Adrenal gland (tissue), 12 donors: ENCODE data around the gene ERN1. TPM values are rescaled to one million over a fixed set of nuclear protein-coding genes. Genes with fewer than 3 reads are reported as not detected.

ENCODE experiments used
- DNase-seq, 7 donors: peaks; one replicate each; pipeline ENCODE4 v3.0.0-alpha.2; 2019 to 2020
- H3K27ac ChIP-seq, 5 donors: fragments of 200-600 bp; sonication (generic) in 4 of 5; 1 replicate in 3 of 5; 2 replicates in 2 of 5; pipeline versions ENCODE4 v1.5.1 to v1.8.0; 2016 to 2020; ENCODE audit warnings: mild to moderate bottlenecking in 1 of 5
- H3K27me3 ChIP-seq: fragments of 200-600 bp; 2 replicates; pipeline ENCODE4 v1.8.0; 2021
- H3K36me3 ChIP-seq, 2 donors: fragments of 200-600 bp; replicated peaks in 1 of 2; 1 replicate in 1 of 2; 2 replicates in 1 of 2; pipeline versions ENCODE4 v1.5.1 to v1.8.0; 2018 to 2022
- H3K4me1 ChIP-seq, 2 donors: fragments of 200-600 bp; replicated peaks in 1 of 2; 1 replicate in 1 of 2; 2 replicates in 1 of 2; pipeline versions ENCODE4 v1.5.1 to v1.8.0; 2018 to 2021
- H3K4me3 ChIP-seq, 4 donors: fragments of 200-600 bp; sonication (generic) in 3 of 4; one replicate each; pipeline ENCODE4 v1.5.1; 2016 to 2018
- H3K9me3 ChIP-seq, 3 donors: fragments of 200-600 bp; sonication (generic) in 1 of 3; replicated peaks in 1 of 3; 1 replicate in 2 of 3; 2 replicates in 1 of 3; pipeline versions ENCODE4 v1.5.1 to v1.8.0; 2016 to 2021
- CTCF ChIP-seq, 6 experiments: fragments of 450-650 bp in 4 of 6; fragments of 200-600 bp in 2 of 6; sonication (generic) in 1 of 6; IDR thresholded peaks; 1 replicate in 5 of 6; 2 replicates in 1 of 6; pipeline versions ENCODE4 v1.5.1 to v1.8.0; 2016 to 2021; ENCODE audit warnings: antibody characterized with exemption in 6 of 6, mild to moderate bottlenecking in 2 of 6, moderate library complexity in 1 of 6
- POLR2A ChIP-seq, 2 donors: fragments of 450-650 bp; IDR thresholded peaks; one replicate each; pipeline ENCODE4 v1.6.1; 2017; ENCODE audit warnings: antibody characterized with exemption in 2 of 2, mild to moderate bottlenecking in 2 of 2, moderate library complexity in 1 of 2
- WGBS, 4 donors: extraction: QIAGEN DNeasy Blood & Tissue Kit in 2 of 4; methylation state at CpG; one replicate each; pipeline versions ENCODE4 v1.1.5 to v1.1.7; 2013 to 2017; 5-methylcytosine and 5-hydroxymethylcytosine counted together
- intact Hi-C, 2 donors: fragments of 100-400 bp; cut with DNase I; formaldehyde crosslinking; loops; one replicate each; pipeline versions ENCODE4 v1.14.1 to v1.15.0; 2022 to 2023
- polyA plus RNA-seq, 3 donors: library from polyadenylated mRNA; stranded (reverse); fragments of 200-250 nt in 2 of 3; fragments of 350-450 nt in 1 of 3; fragmentation: Illumina TruSeq in 1 of 3; extraction: RNeasy Lipid Tissue Mini Kit (QIAGEN cat#74804) in 1 of 3; gene quantifications; one replicate each; pipeline ENCODE4 v1.2.3, GENCODE V29; 2013 to 2014
- total RNA-seq, 9 donors: library from RNA; depleted of rRNA in 4 of 9; stranded (reverse); fragments of >200 nt in 4 of 9; fragments of 120-200 nt in 1 of 9; fragmentation: NEBNext Ultra II Directional in 1 of 9; extraction: Animal tissue kit (Norgen Biotek cat#: 25700) in 1 of 9; gene quantifications; one replicate each; pipeline versions ENCODE4 v1.1.0 to v1.2.4, GENCODE V29; 2013 to 2023
- donor health status: healthy with polysubstance abuse.
- donor health status: Bipolar disorder and iron deficiency.
- donor health status: DM: yes; HTN: yes; CAD: no.
- donor health status: DM: no; HTN: no; CAD: no.
- donor health status: DM: no; HTN: no; CAD: no.
- donor health status: DM: yes; HTN: yes; CAD: no.

Gene ERN1
- total and polyA plus RNA-seq, 12 donors = 31.9 to 205 (median 63.1) TPM

DNA sequence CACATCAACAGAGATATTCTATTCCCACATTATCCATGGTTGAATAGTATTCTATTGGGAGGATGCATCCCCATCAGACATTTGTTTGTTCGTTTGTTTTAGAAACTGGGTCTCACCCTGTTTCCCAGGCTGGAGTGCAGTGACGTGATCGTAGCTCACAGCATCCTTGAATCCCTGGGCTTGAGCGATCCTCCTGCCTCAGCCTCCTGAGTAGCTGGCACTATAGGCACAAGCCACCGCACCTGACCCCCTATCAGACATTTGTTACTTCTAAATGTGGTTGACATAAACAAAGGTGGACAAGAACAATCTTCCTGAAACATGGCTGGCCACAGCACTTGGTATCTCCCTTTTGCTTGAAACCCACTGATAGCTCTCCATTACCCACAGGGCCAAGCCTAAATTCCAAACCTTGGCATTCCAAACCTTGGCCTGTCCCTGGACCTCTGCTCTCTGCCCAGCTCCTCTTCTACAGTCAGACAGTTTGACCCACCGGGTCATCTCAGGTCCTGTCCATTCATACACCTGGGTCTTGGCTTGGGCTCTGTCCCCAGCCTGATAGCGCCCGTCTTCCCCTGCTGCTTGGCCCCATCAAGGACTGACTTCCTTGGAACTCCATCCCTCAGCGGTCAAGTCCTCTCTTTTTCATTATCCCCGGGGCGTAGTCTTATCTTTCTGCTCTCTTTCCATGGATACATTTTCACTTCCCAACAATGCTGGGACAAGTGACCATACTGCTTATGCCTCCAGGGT lies 133.3 kb downstream of the ERN1 start:
- TF ChIP-seq POLR2A (IDR thresholded peaks at IDR 0.05) = no peak
- no peak for TF ChIP-seq CTCF (IDR thresholded peaks at IDR 0.05)
- H3K4me3 ChIP-seq = no peak overlapping the region

GRCh38 chr17:63995626-63996025 lies 134.3 kb downstream of the ERN1 start:
- Histone ChIP-seq H3K27ac (no peak overlapping the region), H3K9me3 (no peaks in the 10 kb centered on the region), H3K4me1 (peaks cover 10 to 15% of the 10 kb centered on the region in 2 donors), H3K27me3 (peaks cover 6% of the 10 kb centered on the region), H3K36me3 (no peaks in the 10 kb centered on the region), H3K4me3 (no peak overlapping the region)
- peak in 1 of 7 donors; percentile 41 for DNase-seq
- intact Hi-C loops = no loop called here
- TF ChIP-seq CTCF (IDR thresholded peaks at IDR 0.05) (no peak), POLR2A (IDR thresholded peaks at IDR 0.05) (no peak)
- whole genome bisulfite sequencing, 4 donors = 84 to 94% (median 92%) methylated on average over 5 of the region's 5 CpGs

More for the DNA sequence above, 133.3 kb downstream of the ERN1 start:
- Histone ChIP-seq H3K4me1 (peaks cover 10 to 15% of the 10 kb centered on the region in 2 donors), H3K9me3 (no peaks in the 10 kb centered on the region), H3K36me3 (no peaks in the 10 kb centered on the region), H3K27me3 (peaks cover 6% of the 10 kb centered on the region), H3K27ac (no peak overlapping the region)
- DNase-seq = peak in 2 of 7 donors; percentile 11 to 44
- 93 to 95% (median 93%) methylated on average over 11 of the region's 11 CpGs for WGBS, 4 donors
- intact Hi-C loops = no loop called here

- H3K4me1 ChIP-seq = peaks cover 6 to 11% of the 10 kb centered on the region in 2 donors
- TF ChIP-seq POLR2A (IDR thresholded peaks at IDR 0.05) (no peak), CTCF (IDR thresholded peaks at IDR 0.05) (no peak)
- H3K27me3 ChIP-seq = peaks cover 6% of the 10 kb centered on the region
- no peak overlapping the region for H3K27ac ChIP-seq
- WGBS, 4 donors = 84 to 88% (median 86%) methylated on average over 3 of the region's 3 CpGs
- no peaks in the 10 kb centered on the region for H3K36me3 ChIP-seq
- intact Hi-C loops = no loop called here
- no peaks in the 10 kb centered on the region for H3K9me3 ChIP-seq
- DNase-seq = peak in 1 of 7 donors; percentile 10
- H3K4me3 ChIP-seq = no peak overlapping the region
Measured at GRCh38 chr17:63993368-63993985, 136.5 kb downstream of the ERN1 start.

GRCh38 chr17:63991611-63992010 lies 138.3 kb downstream of the ERN1 start:
- no peaks in the 10 kb centered on the region for H3K36me3 ChIP-seq
- no peak for TF ChIP-seq POLR2A (IDR thresholded peaks at IDR 0.05)
- no peak for TF ChIP-seq CTCF (IDR thresholded peaks at IDR 0.05)
- WGBS, 4 donors = 79 to 87% (median 84%) methylated on average over 8 to 11 of the region's 11 CpGs
- DNase-seq = no peak
- intact Hi-C loops = no loop called here
- no peaks in the 10 kb centered on the region for H3K27me3 ChIP-seq
- no peak overlapping the region for H3K27ac ChIP-seq
- H3K4me3 ChIP-seq = no peak overlapping the region
- H3K4me1 ChIP-seq = peaks cover 0 to 8% of the 10 kb centered on the region in 2 donors
- H3K9me3 ChIP-seq = no peaks in the 10 kb centered on the region
